ENCODE measurements around the gene BACH1. TPM values are rescaled to one million over a fixed set of nuclear protein-coding genes. Genes with fewer than 3 reads are reported as not detected.

BACH1 gene
- total and polyA plus RNA-seq, 2 of the 8 experiments (the other 6 are each of a cell fraction or from before 2014, with no cell fraction given): 6.9 to 50.7 TPM

- Histone ChIP-seq H2BK12ac (ENCODE audit: low read depth, low read length) (no peak overlapping the region), H3K36me3 (ENCODE audit: control insufficient read depth in 2 of 4, insufficient read depth in 4 of 4, low read length in 3 of 4) (peaks cover 0 to 15% (median 3%) of the 10 kb centered on the region in 4 experiments; a peak in 2 of 8 replicates), H3K9ac (replicated peaks in 1 of 4; ENCODE audit: extremely low read depth in 1 of 4, low read depth in 3 of 4, low read length in 3 of 4) (no peak overlapping the region), H3K4me3 (ENCODE audit: extremely low read depth in 1 of 4, insufficient read depth in 2 of 4, low read depth in 3 of 4, low read length in 4 of 4) (no peak overlapping the region), H2BK120ac (replicated peaks; ENCODE audit: low read depth, low read length) (no peak overlapping the region), H3K23ac (ENCODE audit: insufficient read length) (no peak overlapping the region), H3K14ac (ENCODE audit: insufficient read length) (no peak overlapping the region), H2BK15ac (ENCODE audit: low read length) (no peak overlapping the region), H3K27ac (ENCODE audit: low read depth, low read length) (no peak overlapping the region), H2AFZ (ENCODE audit: low read length) (no peak overlapping the region), H4K20me1 (replicated peaks in 1 of 2; ENCODE audit: control insufficient read depth in 1 of 2, insufficient read depth in 2 of 2, low read length in 2 of 2) (no peaks in the 10 kb centered on the region), H3K79me1 (ENCODE audit: low read depth, low read length) (no peaks in the 10 kb centered on the region; the same call in 1 of the 2 replicates), H3K79me2 (ENCODE audit: control insufficient read depth in 1 of 2, insufficient read depth in 2 of 2, low read length in 2 of 2) (no peaks in the 10 kb centered on the region), H4K91ac (replicated peaks; ENCODE audit: insufficient read length, low read length) (no peak overlapping the region), H4K5ac (ENCODE audit: insufficient read length, low read depth, low read length) (no peak overlapping the region), H3K4ac (replicated peaks; ENCODE audit: insufficient read length, low read depth, low read length) (no peak overlapping the region), H3K56ac (replicated peaks; ENCODE audit: insufficient read length, low read depth, low read length) (no peak overlapping the region), H2BK5ac (ENCODE audit: low read depth, low read length) (no peak overlapping the region), H3K23me2 (ENCODE audit: low read depth, low read length) (no peaks in the 10 kb centered on the region), H2BK20ac (ENCODE audit: low read length) (no peak overlapping the region), H2AK5ac (ENCODE audit: low read depth, low read length) (no peak overlapping the region), H4K8ac (ENCODE audit: extremely low read depth, insufficient read depth, low read length) (no peak overlapping the region), H3K27me3 (replicated peaks in 1 of 4; ENCODE audit: control insufficient read depth in 3 of 4, extremely low read depth in 1 of 4, insufficient read depth in 3 of 4, low read length in 3 of 4) (no peaks in the 10 kb centered on the region), H3K4me1 (replicated peaks in 1 of 4; ENCODE audit: control insufficient read depth in 3 of 4, insufficient read depth in 4 of 4, low read length in 3 of 4) (no peaks in the 10 kb centered on the region), H3K9me3 (ENCODE audit: insufficient read depth in 2 of 2, low read depth in 1 of 2, low read length in 1 of 2) (peaks cover under 1 to 6% of the 10 kb centered on the region in 2 experiments; a peak in 3 of 4 replicates), H3K18ac (ENCODE audit: extremely low read depth, low read length) (no peak overlapping the region), H3K4me2 (ENCODE audit: insufficient read depth in 1 of 2, low read depth in 2 of 2, low read length in 2 of 2) (no peak overlapping the region)
- CTCF ChIA-PET (ENCODE audit: partially characterized antibody): interaction anchor here (0.7 to 5.1 kb wide), 6 partner anchors 11 to 263 kb away, joined by 3 to 20 read pairs (median 10); no protein-coding TSS in a partner anchor
- DNase-seq (ENCODE audit: low read depth in 1 of 2, low spot score in 2 of 2): no peak
- TF ChIP-seq NANOG (IDR thresholded peaks at IDR 0.05; ENCODE audit: insufficient read depth, low read depth, low read length, poor library complexity, severe bottlenecking): no peak
- TF ChIP-seq TBP (IDR thresholded peaks at IDR 0.05; ENCODE audit: low read depth, low read length): no peak
- no peak for TF ChIP-seq ATF2 (IDR thresholded peaks at IDR 0.05; ENCODE audit: low read length)
- no peak for TF ChIP-seq RBBP5 (IDR thresholded peaks at IDR 0.05; ENCODE audit: borderline replicate concordance, low read depth, low read length)
- TF ChIP-seq CTCF (IDR thresholded peaks at IDR 0.05; ENCODE audit: control extremely low read depth in 1 of 3, insufficient read depth in 1 of 3, low read depth in 1 of 3, low read length in 3 of 3): no peak
- no peak for TF ChIP-seq RNF2 (IDR thresholded peaks at IDR 0.05; ENCODE audit: borderline replicate concordance, low read depth, low read length, missing control alignments, poor library complexity, severe bottlenecking)
- no peak for FAIRE-seq
- WGBS, 2 experiments (ENCODE audit: extremely low coverage in 1 of 2, insufficient coverage in 1 of 2, insufficient read length in 1 of 2, insufficient replicate concordance in 2 of 2, low coverage in 1 of 2, low lambda C conversion rate in 2 of 2, missing lambda C conversion rate in 1 of 2): 96% methylated on average over 6 of the region's 6 CpGs; no CpG with 5 or more reads in 1 of the 2 experiments
- POLR2A ChIA-PET (ENCODE audit: partially characterized antibody): no interaction called here
These were observed 51.6 kb downstream of the BACH1 start for GRCh38 chr21:29350246-29350779.

Data from H1 (cell line).